Thymus (tissue), 11 donors: ENCODE measurements around the gene NIPAL1. TPM values are rescaled to one million over a fixed set of nuclear protein-coding genes. Genes with fewer than 3 reads are reported as not detected.

ENCODE experiments used
- DNase-seq, 9 donors: peaks; one replicate each; pipeline ENCODE4 v3.0.0-alpha.2; 2013; ENCODE audit warnings: low spot score in 9 of 9, low read depth in 6 of 9, missing footprints in 1 of 9
- H3K27ac ChIP-seq, 2 donors: one replicate each; pipeline ENCODE4 v1.5.1; 2013; ENCODE audit warnings: control low read depth in 1 of 2, low read depth in 1 of 2, low read length in 1 of 2, mild to moderate bottlenecking in 1 of 2, moderate library complexity in 1 of 2
- H3K27me3 ChIP-seq, 2 donors: one replicate each; pipeline ENCODE4 v1.5.1; 2013; ENCODE audit warnings: low read length in 1 of 2; ENCODE audit not compliant: control insufficient read depth in 2 of 2, insufficient read depth in 1 of 2
- H3K36me3 ChIP-seq, 2 donors: one replicate each; pipeline ENCODE4 v1.5.1; 2013; ENCODE audit warnings: low read length in 1 of 2, mild to moderate bottlenecking in 1 of 2, moderate library complexity in 1 of 2; ENCODE audit not compliant: control insufficient read depth in 2 of 2, insufficient read depth in 2 of 2
- H3K4me1 ChIP-seq, 2 donors: one replicate each; pipeline ENCODE4 v1.5.1; 2013; ENCODE audit warnings: low read length in 2 of 2; ENCODE audit not compliant: control insufficient read depth in 2 of 2, insufficient read depth in 2 of 2
- H3K4me3 ChIP-seq, 2 donors: one replicate each; pipeline ENCODE4 v1.5.1; 2013; ENCODE audit warnings: low read length in 2 of 2, control low read depth in 1 of 2, mild to moderate bottlenecking in 1 of 2
- H3K9me3 ChIP-seq, 2 donors: one replicate each; pipeline ENCODE4 v1.5.1; 2013; ENCODE audit warnings: low read length in 1 of 2, mild to moderate bottlenecking in 1 of 2; ENCODE audit not compliant: control insufficient read depth in 2 of 2, insufficient read depth in 1 of 2
- WGBS: extraction: QIAGEN DNeasy Blood & Tissue Kit; methylation state at CpG from one replicate; pipeline ENCODE4 v1.1.7; 2013; 5-methylcytosine and 5-hydroxymethylcytosine counted together
- polyA plus RNA-seq: library from polyadenylated mRNA; stranded (reverse); fragments of 200-250 nt; gene quantifications from one replicate; pipeline ENCODE4 v1.2.3, GENCODE V29; 2013
- total RNA-seq: library from RNA; stranded (reverse); fragments of 120-200 nt; gene quantifications from one replicate; pipeline ENCODE4 v1.2.4, GENCODE V29; 2013
- donor health status: healthy.

Gene NIPAL1
- total and polyA plus RNA-seq, 2 donors: 0.47 to 0.73 TPM

GRCh38 chr4:48018112-48018511 lies 1.5 kb downstream of the NIPAL1 start:
- H3K27me3 ChIP-seq: peaks cover 22 to 43% of the 10 kb centered on the region in 2 donors
- WGBS: 95% methylated on average over 2 of the region's 2 CpGs
- peaks cover 8 to 16% of the 10 kb centered on the region in 2 donors for H3K4me1 ChIP-seq
- DNase-seq: no peak
- H3K9me3 ChIP-seq: no peaks in the 10 kb centered on the region
- no peaks in the 10 kb centered on the region for H3K36me3 ChIP-seq
- H3K27ac ChIP-seq: no peak overlapping the region
- no peak overlapping the region for H3K4me3 ChIP-seq

- WGBS: 1% methylated on average over 1 of the region's 1 CpG
- peaks cover 22 to 35% of the 10 kb centered on the region in 2 donors for H3K27me3 ChIP-seq
These were observed 4.5 kb downstream of the NIPAL1 start for GRCh38 chr4:48021100-48021499.

GRCh38 chr4:48022192-48022799 lies 5.7 kb downstream of the NIPAL1 start:
- no peak for DNase-seq
- Histone ChIP-seq H3K4me1 (peaks cover 0 to 2% of the 10 kb centered on the region in 2 donors), H3K27ac (no peak overlapping the region), H3K4me3 (no peak overlapping the region), H3K27me3 (peaks cover 16 to 23% of the 10 kb centered on the region in 2 donors), H3K9me3 (no peaks in the 10 kb centered on the region), H3K36me3 (no peaks in the 10 kb centered on the region)
- 92% methylated on average over 3 of the region's 3 CpGs for WGBS

More at GRCh38 chr4:48021100-48021499, 4.5 kb downstream of the NIPAL1 start:
- Histone ChIP-seq H3K4me1 (peaks cover 5 to 12% of the 10 kb centered on the region in 2 donors), H3K4me3 (no peak overlapping the region), H3K27ac (no peak overlapping the region), H3K9me3 (no peaks in the 10 kb centered on the region), H3K36me3 (no peaks in the 10 kb centered on the region)
- DNase-seq: no peak

- Histone ChIP-seq H3K27me3 (peaks cover 0 to 2% of the 10 kb centered on the region in 2 donors), H3K36me3 (no peaks in the 10 kb centered on the region), H3K4me1 (no peaks in the 10 kb centered on the region), H3K27ac (no peak overlapping the region), H3K9me3 (no peaks in the 10 kb centered on the region), H3K4me3 (no peak overlapping the region)
- WGBS: 82% methylated on average over 4 of the region's 4 CpGs
- no peak for DNase-seq
These were observed 8.0 kb downstream of the NIPAL1 start for GRCh38 chr4:48024522-48024921.

- Histone ChIP-seq H3K27me3 (no peaks in the 10 kb centered on the region), H3K27ac (no peak overlapping the region), H3K9me3 (no peaks in the 10 kb centered on the region), H3K4me1 (no peaks in the 10 kb centered on the region), H3K4me3 (no peak overlapping the region), H3K36me3 (no peaks in the 10 kb centered on the region)
- WGBS: 92% methylated on average over 2 of the region's 2 CpGs
- no peak for DNase-seq
These were observed 8.4 kb downstream of the NIPAL1 start for GRCh38 chr4:48025005-48025404.

GRCh38 chr4:48027653-48028052 lies 11.1 kb downstream of the NIPAL1 start:
- Histone ChIP-seq H3K27ac (no peak overlapping the region), H3K9me3 (no peaks in the 10 kb centered on the region), H3K36me3 (no peaks in the 10 kb centered on the region), H3K4me3 (no peak overlapping the region), H3K4me1 (no peaks in the 10 kb centered on the region), H3K27me3 (no peaks in the 10 kb centered on the region)
- DNase-seq: no peak

- H3K9me3 ChIP-seq: no peaks in the 10 kb centered on the region
- no peaks in the 10 kb centered on the region for H3K36me3 ChIP-seq
- no peaks in the 10 kb centered on the region for H3K27me3 ChIP-seq
- no peak overlapping the region for H3K27ac ChIP-seq
- H3K4me3 ChIP-seq: no peak overlapping the region
- no peak for DNase-seq
- 83% methylated on average over 2 of the region's 2 CpGs for WGBS
- no peaks in the 10 kb centered on the region for H3K4me1 ChIP-seq
These were observed 12.1 kb downstream of the NIPAL1 start for GRCh38 chr4:48028696-48029095.

- Histone ChIP-seq H3K27ac (no peak overlapping the region), H3K27me3 (no peaks in the 10 kb centered on the region), H3K4me3 (no peak overlapping the region), H3K9me3 (no peaks in the 10 kb centered on the region), H3K36me3 (no peaks in the 10 kb centered on the region), H3K4me1 (no peaks in the 10 kb centered on the region)
- DNase-seq: no peak
- 89% methylated on average over 3 of the region's 3 CpGs for WGBS
These were observed 13.9 kb downstream of the NIPAL1 start for GRCh38 chr4:48030470-48030869.

- H3K4me1 ChIP-seq: peaks cover 0 to 4% of the 10 kb centered on the region in 2 donors
- H3K27me3 ChIP-seq: no peaks in the 10 kb centered on the region
- H3K9me3 ChIP-seq: no peaks in the 10 kb centered on the region
- 95% methylated on average over 12 of the region's 12 CpGs for WGBS
- DNase-seq: no peak
- no peaks in the 10 kb centered on the region for H3K36me3 ChIP-seq
- no peak overlapping the region for H3K27ac ChIP-seq
- no peak overlapping the region for H3K4me3 ChIP-seq
These were observed 15.4 kb downstream of the NIPAL1 start for GRCh38 chr4:48031802-48032525.
